CD14-positive monocyte (primary cell): ENCODE results near the gene PXDN. TPM values are rescaled to one million over a fixed set of nuclear protein-coding genes. Genes with fewer than 3 reads are reported as not detected.

Source experiments
- DNase-seq, 3 donors: peaks; one replicate each; pipeline ENCODE4 v3.0.0-alpha.2; 2011 to 2022
- H2AFZ ChIP-seq: 2 replicates; pipeline ENCODE4 v1.6.0; 2012; ENCODE audit warnings: mild to moderate bottlenecking, low read depth, low read length, inconsistent platforms; ENCODE audit not compliant: insufficient read depth, poor library complexity, severe bottlenecking
- H3K27ac ChIP-seq, 2 donors: 1 replicate in 1 of 2; 2 replicates in 1 of 2; pipeline ENCODE4 v1.5.1; 2012 to 2013; ENCODE audit warnings: low read length in 2 of 2, control low read depth in 1 of 2, inconsistent platforms in 1 of 2, low read depth in 1 of 2, mild to moderate bottlenecking in 1 of 2
- H3K27me3 ChIP-seq, 2 donors: one replicate each; pipeline versions ENCODE4 v1.6.0 to v1.6.1; 2011 to 2013; ENCODE audit warnings: low read length in 2 of 2; ENCODE audit not compliant: control insufficient read depth in 2 of 2, insufficient read depth in 2 of 2
- H3K36me3 ChIP-seq, 2 donors: replicated peaks in 1 of 2; 1 replicate in 1 of 2; 2 replicates in 1 of 2; pipeline versions ENCODE4 v1.5.1 to v1.6.1; 2012 to 2013; ENCODE audit warnings: low read length in 2 of 2, control low read depth in 1 of 2, inconsistent platforms in 1 of 2, mild to moderate bottlenecking in 1 of 2; ENCODE audit not compliant: insufficient read depth in 2 of 2, control insufficient read depth in 1 of 2
- H3K4me1 ChIP-seq, 2 donors: 1 replicate in 1 of 2; 2 replicates in 1 of 2; pipeline versions ENCODE4 v1.5.1 to v1.6.1; 2012 to 2013; ENCODE audit warnings: low read length in 2 of 2, control low read depth in 1 of 2, inconsistent platforms in 1 of 2, mild to moderate bottlenecking in 1 of 2, moderate library complexity in 1 of 2; ENCODE audit not compliant: insufficient read depth in 2 of 2, control insufficient read depth in 1 of 2
- H3K4me2 ChIP-seq: replicated peaks from 2 replicates; pipeline ENCODE3; 2012; ENCODE audit warnings: low read length, moderate library complexity, mild to moderate bottlenecking; ENCODE audit not compliant: poor library complexity, severe bottlenecking; ENCODE audit errors: extremely low read depth
- H3K4me3 ChIP-seq, 3 experiments: fragments of 200-600 bp in 1 of 3; sonication (generic) in 1 of 3; replicated peaks in 1 of 3; 1 replicate in 2 of 3; 2 replicates in 1 of 3; pipeline ENCODE4 v1.5.1; 2011 to 2013; ENCODE audit warnings: low read length in 3 of 3, mild to moderate bottlenecking in 3 of 3, control low read depth in 2 of 3, low read depth in 2 of 3, inconsistent platforms in 1 of 3, moderate library complexity in 1 of 3
- H3K79me2 ChIP-seq: 2 replicates; pipeline ENCODE4 v1.6.0; 2012; ENCODE audit warnings: mild to moderate bottlenecking, control low read depth, inconsistent platforms, low read length, moderate library complexity; ENCODE audit not compliant: insufficient read depth
- H3K9ac ChIP-seq: 2 replicates; pipeline ENCODE4 v1.6.0; 2017; ENCODE audit warnings: low read length, mild to moderate bottlenecking; ENCODE audit not compliant: insufficient read depth, poor library complexity, severe bottlenecking
- H3K9me3 ChIP-seq, 2 donors: replicated peaks in 1 of 2; 1 replicate in 1 of 2; 2 replicates in 1 of 2; pipeline versions ENCODE4 v1.5.1 to v1.6.1; 2012 to 2013; ENCODE audit warnings: low read length in 2 of 2, control low read depth in 1 of 2; ENCODE audit not compliant: control insufficient read depth in 1 of 2, insufficient read depth in 1 of 2
- H4K20me1 ChIP-seq: 2 replicates; pipeline ENCODE4 v1.6.0; 2012; ENCODE audit warnings: mild to moderate bottlenecking, low read length, control low read depth, moderate library complexity; ENCODE audit not compliant: insufficient read depth
- H3K27ac Mint-ChIP-seq, 7 donors: one replicate each; pipeline ENCODE4 v1.8.0; 2020; ENCODE audit warnings: mild to moderate bottlenecking in 7 of 7, mixed read lengths in 7 of 7, moderate library complexity in 6 of 7, inconsistent platforms in 2 of 7
- H3K27me3 Mint-ChIP-seq, 3 donors: one replicate each; pipeline ENCODE4 v1.8.0; 2021 to 2022; ENCODE audit warnings: low read depth in 3 of 3, mild to moderate bottlenecking in 3 of 3, mixed read lengths in 3 of 3, moderate library complexity in 3 of 3, inconsistent platforms in 1 of 3
- H3K36me3 Mint-ChIP-seq, 2 donors: one replicate each; pipeline ENCODE4 v1.8.0; 2020; ENCODE audit warnings: mixed read lengths in 2 of 2, inconsistent platforms in 1 of 2, mild to moderate bottlenecking in 1 of 2
- H3K4me1 Mint-ChIP-seq: one replicate; pipeline ENCODE4 v1.8.0; 2020; ENCODE audit warnings: mild to moderate bottlenecking, mixed read lengths
- H3K4me3 Mint-ChIP-seq, 2 donors: one replicate each; pipeline ENCODE4 v1.8.0; 2020; ENCODE audit warnings: mild to moderate bottlenecking in 2 of 2, mixed read lengths in 2 of 2, moderate library complexity in 1 of 2
- H3K9me3 Mint-ChIP-seq, 7 donors: one replicate each; pipeline ENCODE4 v1.8.0; 2020 to 2022; ENCODE audit warnings: mixed read lengths in 7 of 7, mild to moderate bottlenecking in 6 of 7, moderate library complexity in 6 of 7, inconsistent platforms in 2 of 7
- WGBS: methylation state at CpG from one replicate; pipeline ENCODE4 v1.1.5; 2013; ENCODE audit warnings: missing lambda C conversion rate; ENCODE audit not compliant: insufficient coverage; 5-methylcytosine and 5-hydroxymethylcytosine counted together
- intact Hi-C, 2 donors: fragments of 100-400 bp; cut with micrococcal nuclease; formaldehyde crosslinking; loops; one replicate each; pipeline versions ENCODE4 v1.15.0 to v1.15.1; 2023
- polyA plus RNA-seq, 3 donors: library from polyadenylated mRNA; depleted of rRNA in 1 of 3; unstranded in 2 of 3; stranded (reverse) in 1 of 3; fragments of 300-500 nt in 2 of 3; fragments of >200 nt in 1 of 3; fragmentation: Illumina TruSeq in 2 of 3; gene quantifications; 1 replicate in 2 of 3; 2 replicates in 1 of 3; pipeline ENCODE4 v1.2.3, GENCODE V29; 2012 to 2021
- TF ChIP-seq, protein P1 (sequence below): fragments of 200-600 bp; IDR thresholded peaks from one replicate; pipeline ENCODE4 v1.8.0; 2022; ENCODE audit warnings: antibody characterized with exemption, mild to moderate bottlenecking

Gene PXDN
- polyA plus RNA-seq, 3 donors = not detected

DNA sequence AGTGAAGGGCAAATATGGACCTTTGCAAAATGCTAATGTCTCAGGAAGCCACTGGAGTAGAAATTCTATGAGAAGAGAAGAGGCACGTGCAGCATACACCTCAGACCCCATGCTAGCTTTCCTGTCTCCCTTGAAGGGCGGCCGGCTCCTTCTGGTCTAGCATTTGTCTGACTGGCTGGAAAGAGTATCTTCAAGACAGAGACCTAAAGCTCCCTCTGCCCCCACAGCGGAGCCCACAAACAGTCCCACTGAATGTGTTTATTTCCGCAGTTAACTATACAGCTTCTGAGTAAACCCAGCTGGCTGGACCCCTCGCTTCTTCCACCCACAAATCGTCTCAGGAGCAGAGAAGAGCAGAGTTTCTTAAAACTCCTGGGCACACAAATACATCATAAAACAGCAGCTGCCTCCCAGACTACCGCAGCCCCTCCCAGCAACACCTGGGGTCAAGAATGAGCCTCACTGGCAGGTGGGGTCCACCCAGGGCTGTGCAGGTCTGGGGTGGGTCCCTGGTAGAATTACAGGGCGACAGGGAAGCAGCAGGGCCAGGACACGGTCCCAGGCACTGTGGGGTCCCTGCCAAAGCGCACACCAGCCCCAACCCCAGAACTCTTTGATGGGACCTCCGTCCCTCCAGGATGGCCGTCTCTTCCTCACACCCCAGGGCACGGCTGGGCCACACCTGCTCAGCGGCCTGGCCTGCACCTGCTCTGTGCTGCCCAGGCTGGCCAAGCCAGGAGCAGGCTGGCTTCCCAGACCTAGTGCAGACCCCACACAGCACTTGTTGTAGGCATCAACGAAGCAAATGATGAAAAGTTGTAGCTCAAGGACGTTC lies 103.8 kb downstream of the PXDN start:
- H3K27me3 ChIP-seq = no peaks in the 10 kb centered on the region
- H2AFZ ChIP-seq = no peak overlapping the region
- intact Hi-C loops = no loop called here
- no peaks in the 10 kb centered on the region for H3K4me1 Mint-ChIP-seq
- WGBS = 71% methylated on average over 8 of the region's 17 CpGs
- H3K9ac ChIP-seq = no peak overlapping the region
- no peak overlapping the region for H3K27ac ChIP-seq
- no peaks in the 10 kb centered on the region for H3K36me3 Mint-ChIP-seq
- no peaks in the 10 kb centered on the region for H3K9me3 ChIP-seq
- no peak overlapping the region for H3K4me3 Mint-ChIP-seq
- no peak for DNase-seq
- H3K79me2 ChIP-seq = no peaks in the 10 kb centered on the region
- H3K4me1 ChIP-seq = no peaks in the 10 kb centered on the region
- no peak overlapping the region for H3K27ac Mint-ChIP-seq
- H3K36me3 ChIP-seq = no peaks in the 10 kb centered on the region
- no peaks in the 10 kb centered on the region for H4K20me1 ChIP-seq
- no peaks in the 10 kb centered on the region for H3K27me3 Mint-ChIP-seq
- H3K4me3 ChIP-seq = no peak overlapping the region
- no peaks in the 10 kb centered on the region for H3K9me3 Mint-ChIP-seq
- TF ChIP-seq, protein P1, sequence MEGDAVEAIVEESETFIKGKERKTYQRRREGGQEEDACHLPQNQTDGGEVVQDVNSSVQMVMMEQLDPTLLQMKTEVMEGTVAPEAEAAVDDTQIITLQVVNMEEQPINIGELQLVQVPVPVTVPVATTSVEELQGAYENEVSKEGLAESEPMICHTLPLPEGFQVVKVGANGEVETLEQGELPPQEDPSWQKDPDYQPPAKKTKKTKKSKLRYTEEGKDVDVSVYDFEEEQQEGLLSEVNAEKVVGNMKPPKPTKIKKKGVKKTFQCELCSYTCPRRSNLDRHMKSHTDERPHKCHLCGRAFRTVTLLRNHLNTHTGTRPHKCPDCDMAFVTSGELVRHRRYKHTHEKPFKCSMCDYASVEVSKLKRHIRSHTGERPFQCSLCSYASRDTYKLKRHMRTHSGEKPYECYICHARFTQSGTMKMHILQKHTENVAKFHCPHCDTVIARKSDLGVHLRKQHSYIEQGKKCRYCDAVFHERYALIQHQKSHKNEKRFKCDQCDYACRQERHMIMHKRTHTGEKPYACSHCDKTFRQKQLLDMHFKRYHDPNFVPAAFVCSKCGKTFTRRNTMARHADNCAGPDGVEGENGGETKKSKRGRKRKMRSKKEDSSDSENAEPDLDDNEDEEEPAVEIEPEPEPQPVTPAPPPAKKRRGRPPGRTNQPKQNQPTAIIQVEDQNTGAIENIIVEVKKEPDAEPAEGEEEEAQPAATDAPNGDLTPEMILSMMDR = no peak
- no peak overlapping the region for H3K4me2 ChIP-seq

DNA sequence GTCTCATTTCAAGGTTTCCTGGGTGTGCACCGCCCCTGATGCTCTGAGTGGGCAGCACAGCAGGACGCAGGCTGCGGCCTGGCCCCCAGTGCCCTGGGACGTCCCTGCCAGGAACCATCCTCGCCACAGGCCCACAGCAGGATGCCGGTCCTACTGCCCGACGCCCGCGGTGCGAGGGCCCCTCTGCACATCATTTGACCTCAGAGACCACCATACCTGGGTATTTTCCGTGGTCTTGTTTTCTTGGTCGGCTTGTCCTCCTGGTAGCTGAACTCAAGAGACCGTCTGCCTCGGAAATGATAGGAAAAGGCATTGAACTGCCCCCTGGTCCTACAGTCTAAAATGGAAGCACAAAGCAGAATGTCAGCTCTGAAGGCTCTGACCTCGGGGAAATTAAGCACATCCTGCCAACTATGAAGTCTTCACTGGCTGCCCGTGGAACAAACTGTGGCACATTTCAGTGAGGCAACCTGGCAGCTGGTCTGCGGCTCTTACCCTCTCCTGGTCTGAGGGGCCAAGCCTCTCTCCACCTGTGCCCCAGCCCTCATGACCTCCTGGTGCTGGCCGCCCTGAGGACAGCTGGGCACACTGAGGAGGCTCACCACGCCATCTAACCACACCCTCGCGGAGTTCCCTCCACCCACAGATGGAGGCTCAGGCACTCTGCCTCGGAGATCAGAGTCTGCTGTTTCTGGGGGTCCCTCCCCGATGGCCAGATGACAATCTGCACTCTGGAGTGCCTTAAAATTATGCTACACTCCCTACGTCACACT lies 105.0 kb downstream of the PXDN start:
- Histone ChIP-seq H2AFZ (no peak overlapping the region), H3K4me3 (no peak overlapping the region), H3K4me2 (no peak overlapping the region), H3K27me3 (no peaks in the 10 kb centered on the region), H3K36me3 (no peaks in the 10 kb centered on the region), H3K79me2 (no peaks in the 10 kb centered on the region), H3K4me1 (no peaks in the 10 kb centered on the region), H4K20me1 (no peaks in the 10 kb centered on the region), H3K9ac (no peak overlapping the region), H3K9me3 (no peaks in the 10 kb centered on the region), H3K27ac (no peak overlapping the region)
- DNase-seq = no peak
- peaks cover 0 to 1% (median 0%) of the 10 kb centered on the region in 3 donors for H3K27me3 Mint-ChIP-seq
- intact Hi-C loops = no loop called here
- TF ChIP-seq, protein P1 = no peak
- no peaks in the 10 kb centered on the region for H3K36me3 Mint-ChIP-seq
- no peak overlapping the region for H3K4me3 Mint-ChIP-seq
- H3K4me1 Mint-ChIP-seq = no peaks in the 10 kb centered on the region
- H3K9me3 Mint-ChIP-seq = peaks cover 0 to 2% (median 0%) of the 10 kb centered on the region in 7 donors
- H3K27ac Mint-ChIP-seq = peak overlapping the region in 1 of 7 donors; percentile 39
- 96% methylated on average over 17 of the region's 25 CpGs for WGBS
